Smooth muscle cell of the umbilical artery (primary cell): ENCODE results near the gene PCDHA12. TPM values are rescaled to one million over a fixed set of nuclear protein-coding genes. Genes with fewer than 3 reads are reported as not detected.

ENCODE experiments used
- total RNA-seq: library from RNA; depleted of rRNA; stranded (reverse); fragments of >200 nt; gene quantifications from 2 replicates; pipeline ENCODE4 v1.2.3, GENCODE V29; 2014

Gene PCDHA12, protein sequence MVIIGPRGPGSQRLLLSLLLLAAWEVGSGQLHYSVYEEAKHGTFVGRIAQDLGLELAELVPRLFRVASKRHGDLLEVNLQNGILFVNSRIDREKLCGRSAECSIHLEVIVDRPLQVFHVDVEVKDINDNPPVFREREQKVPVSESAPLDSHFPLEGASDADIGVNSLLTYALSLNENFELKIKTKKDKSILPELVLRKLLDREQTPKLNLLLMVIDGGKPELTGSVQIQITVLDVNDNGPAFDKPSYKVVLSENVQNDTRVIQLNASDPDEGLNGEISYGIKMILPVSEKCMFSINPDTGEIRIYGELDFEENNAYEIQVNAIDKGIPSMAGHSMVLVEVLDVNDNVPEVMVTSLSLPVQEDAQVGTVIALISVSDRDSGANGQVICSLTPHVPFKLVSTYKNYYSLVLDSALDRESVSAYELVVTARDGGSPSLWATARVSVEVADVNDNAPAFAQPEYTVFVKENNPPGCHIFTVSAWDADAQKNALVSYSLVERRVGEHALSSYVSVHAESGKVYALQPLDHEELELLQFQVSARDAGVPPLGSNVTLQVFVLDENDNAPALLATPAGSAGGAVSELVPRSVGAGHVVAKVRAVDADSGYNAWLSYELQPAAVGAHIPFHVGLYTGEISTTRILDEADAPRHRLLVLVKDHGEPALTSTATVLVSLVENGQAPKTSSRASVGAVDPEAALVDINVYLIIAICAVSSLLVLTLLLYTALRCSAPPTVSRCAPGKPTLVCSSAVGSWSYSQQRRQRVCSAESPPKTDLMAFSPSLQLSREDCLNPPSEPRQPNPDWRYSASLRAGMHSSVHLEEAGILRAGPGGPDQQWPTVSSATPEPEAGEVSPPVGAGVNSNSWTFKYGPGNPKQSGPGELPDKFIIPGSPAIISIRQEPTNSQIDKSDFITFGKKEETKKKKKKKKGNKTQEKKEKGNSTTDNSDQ
- 0.18 and 0.59 TPM in 2 replicates for total RNA-seq

GRCh38 chr5:140875085-140876065 is at the start of gene PCDHA12:
PCDHA12 (plus strand) TSS chr5:140875308; CDS start chr5:140875473, 165 bp downstream.

DNA sequence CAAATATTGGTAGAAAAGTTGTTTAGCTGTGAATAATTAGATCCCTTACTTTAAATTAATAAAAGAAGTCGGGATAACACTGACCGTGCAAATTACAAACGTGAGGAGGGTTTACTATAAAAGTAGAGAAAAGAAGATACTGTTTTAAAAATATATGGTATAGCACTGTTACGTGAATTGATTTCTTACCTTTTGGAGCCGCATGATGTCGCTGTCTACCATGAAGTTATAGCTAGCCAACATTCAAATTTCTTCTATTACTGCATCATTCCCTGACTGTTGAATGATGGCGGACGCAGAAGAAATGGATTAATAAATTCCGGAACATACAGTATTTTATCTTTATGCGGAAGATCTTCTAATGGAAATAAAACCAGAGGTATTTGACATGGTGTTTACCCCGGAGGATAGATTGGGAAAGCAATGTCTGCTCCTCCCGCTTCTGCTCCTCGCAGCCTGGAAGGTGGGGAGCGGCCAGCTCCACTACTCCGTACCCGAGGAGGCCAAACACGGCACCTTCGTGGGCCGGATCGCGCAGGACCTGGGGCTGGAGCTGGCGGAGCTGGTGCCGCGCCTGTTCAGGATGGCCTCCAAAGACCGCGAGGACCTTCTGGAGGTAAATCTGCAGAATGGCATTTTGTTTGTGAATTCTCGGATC is 47.3 kb upstream of the PCDHA12 start, which contains the start of gene PCDHA6:
PCDHA6 (plus strand) TSS at position 257 of the 658 bp plus-strand sequence; CDS start at position 389, 132 bp downstream.

GRCh38 chr5:140833993-140834392 is 41.1 kb upstream of the PCDHA12 start, which contains the start of gene PCDHA7:
PCDHA7 (plus strand) TSS chr5:140834269; CDS start chr5:140834384, 115 bp downstream.

GRCh38 chr5:140840978-140841962 is 33.8 kb upstream of the PCDHA12 start, which contains the start of gene PCDHA8:
PCDHA8 (plus strand) TSS chr5:140841187; CDS start chr5:140841322, 135 bp downstream.

DNA sequence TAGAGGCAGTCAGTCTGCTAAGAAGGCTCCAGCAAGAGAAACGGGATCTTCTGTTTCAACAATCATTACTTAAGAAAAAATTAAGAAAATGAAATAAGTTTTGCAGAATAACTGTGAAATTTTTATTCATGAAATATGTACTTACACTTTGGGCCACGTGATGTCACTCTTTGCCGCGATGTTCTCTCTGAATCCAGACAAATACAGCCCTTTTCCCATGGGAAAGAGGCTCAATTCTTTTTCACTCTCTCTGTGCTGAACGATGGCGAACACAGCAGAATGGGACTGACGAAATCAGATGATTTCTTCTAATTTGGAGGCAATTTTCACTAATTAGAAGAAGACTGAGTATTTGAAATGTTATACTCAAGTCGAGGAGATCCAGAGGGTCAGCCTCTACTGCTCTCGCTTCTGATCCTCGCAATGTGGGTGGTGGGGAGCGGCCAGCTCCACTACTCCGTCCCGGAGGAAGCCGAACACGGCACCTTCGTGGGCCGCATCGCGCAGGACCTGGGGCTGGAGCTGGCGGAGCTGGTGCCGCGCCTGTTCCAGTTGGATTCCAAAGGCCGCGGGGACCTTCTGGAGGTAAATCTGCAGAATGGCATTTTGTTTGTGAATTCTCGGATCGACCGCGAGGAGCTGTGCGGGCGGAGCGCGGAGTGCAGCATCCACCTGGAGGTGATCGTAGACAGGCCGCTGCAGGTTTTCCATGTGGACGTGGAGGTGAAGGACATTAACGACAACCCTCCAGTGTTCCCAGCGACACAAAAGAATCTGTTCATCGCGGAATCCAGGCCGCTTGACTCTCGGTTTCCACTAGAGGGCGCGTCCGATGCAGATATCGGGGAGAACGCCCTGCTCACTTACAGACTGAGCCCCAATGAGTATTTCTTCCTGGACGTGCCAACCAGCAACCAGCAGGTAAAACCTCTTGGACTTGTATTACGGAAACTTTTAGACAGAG is 26.7 kb upstream of the PCDHA12 start, which contains the start of gene PCDHA9:
PCDHA9 (plus strand) TSS at position 244 of the 964 bp plus-strand sequence; CDS start at position 358, 114 bp downstream.

DNA sequence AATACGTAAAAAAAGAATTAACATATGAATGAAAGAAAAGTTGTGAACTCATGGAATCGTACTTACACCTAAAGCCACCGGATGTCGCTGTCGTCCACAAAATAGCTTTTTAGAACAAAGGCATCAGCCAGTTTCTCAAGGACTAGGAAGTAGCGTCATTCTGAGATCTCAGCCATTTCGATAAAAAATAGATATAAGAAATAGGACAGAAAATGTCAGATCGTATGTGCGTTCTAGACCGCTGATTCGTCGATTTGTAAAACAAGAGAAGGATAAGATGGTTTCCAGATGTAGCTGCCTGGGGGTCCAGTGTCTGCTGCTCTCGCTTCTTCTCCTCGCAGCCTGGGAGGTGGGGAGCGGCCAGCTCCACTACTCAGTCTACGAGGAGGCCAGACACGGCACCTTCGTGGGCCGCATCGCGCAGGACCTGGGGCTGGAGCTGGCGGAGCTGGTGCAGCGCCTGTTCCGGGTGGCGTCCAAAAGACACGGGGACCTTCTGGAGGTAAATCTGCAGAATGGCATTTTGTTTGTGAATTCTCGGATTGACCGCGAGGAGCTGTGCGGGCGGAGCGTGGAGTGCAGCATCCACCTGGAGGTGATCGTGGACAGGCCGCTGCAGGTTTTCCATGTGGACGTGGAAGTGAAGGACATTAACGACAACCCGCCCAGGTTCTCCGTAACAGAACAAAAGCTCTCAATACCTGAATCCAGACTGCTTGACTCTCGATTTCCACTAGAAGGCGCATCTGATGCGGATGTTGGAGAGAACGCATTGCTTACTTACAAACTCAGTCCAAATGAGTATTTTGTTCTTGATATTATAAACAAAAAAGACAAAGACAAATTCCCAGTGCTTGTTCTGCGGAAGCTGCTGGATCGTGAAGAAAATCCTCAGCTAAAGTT is 19.1 kb upstream of the PCDHA12 start, which contains the start of gene PCDHA10:
PCDHA10 (plus strand) TSS at position 126 of the 903 bp plus-strand sequence; CDS start at position 278, 152 bp downstream.

GRCh38 chr5:140868721-140869554 is 6.2 kb upstream of the PCDHA12 start, which contains the start of gene PCDHA11:
PCDHA11 (plus strand) TSS chr5:140868957; CDS start chr5:140869104, 147 bp downstream.

DNA sequence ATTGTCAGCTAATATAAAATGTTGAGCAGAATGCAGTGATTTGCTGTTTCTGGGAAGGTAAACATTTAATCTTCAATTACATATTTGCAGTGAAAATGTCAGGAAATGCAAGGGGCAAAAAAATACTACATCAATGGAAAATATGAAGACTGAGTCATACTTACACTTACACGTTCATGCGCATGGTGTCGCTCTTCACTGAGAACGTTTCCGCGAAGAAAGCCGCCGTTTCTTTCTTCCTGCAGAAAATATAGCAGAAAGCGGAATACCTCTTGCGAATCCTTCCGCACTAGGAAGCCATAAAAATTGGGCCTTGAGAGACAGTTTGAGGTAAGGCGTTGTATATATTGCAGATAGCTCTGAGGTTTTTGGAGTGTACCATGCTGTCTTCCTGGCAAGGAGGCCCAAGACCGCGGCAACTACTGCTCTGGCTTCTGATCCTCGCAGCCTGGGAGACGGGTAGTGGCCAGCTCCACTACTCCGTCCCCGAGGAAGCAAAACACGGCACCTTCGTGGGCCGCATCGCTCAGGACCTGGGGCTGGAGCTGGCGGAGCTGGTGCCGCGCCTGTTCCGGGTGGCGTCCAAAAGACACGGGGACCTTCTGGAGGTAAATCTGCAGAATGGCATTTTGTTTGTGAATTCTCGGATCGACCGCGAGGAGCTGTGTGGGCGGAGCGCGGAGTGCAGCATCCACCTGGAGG is 6.9 kb downstream of the PCDHA12 start, which contains the start of gene PCDHA13:
PCDHA13 (plus strand) TSS at position 236 of the 702 bp plus-strand sequence; CDS start at position 381, 145 bp downstream.

DNA sequence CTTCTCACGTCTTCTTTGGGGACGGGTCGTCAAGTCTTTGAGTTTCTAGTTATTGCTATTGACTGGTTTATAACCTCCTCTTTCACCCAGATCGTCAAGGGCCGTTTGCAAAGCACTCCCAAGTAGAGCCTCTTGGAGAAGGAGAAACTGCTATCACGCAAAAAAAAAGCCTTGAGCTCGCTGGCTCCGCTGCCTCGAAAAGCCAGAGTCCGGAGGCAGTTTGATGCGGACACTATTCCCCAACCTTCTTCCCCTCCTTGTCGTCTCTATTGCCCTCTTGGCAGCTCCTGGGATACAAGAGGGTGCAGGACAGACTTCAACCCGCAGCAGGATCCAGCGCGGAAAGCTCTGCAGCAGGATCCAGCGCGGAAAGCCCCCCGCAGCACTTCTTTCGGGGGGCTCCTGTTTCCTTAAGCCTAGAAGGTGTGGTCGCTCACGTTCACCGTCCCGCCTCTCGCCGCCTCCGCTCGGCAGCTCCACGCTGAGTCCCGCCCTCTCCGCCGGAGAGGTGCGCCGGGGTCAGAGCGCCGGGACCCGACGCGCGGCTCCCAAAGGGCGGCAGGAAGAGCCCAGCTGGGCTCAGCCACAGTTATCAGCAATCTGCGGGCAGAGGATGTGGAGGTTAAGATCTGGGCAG is 50.8 kb downstream of the PCDHA12 start, which contains the start of gene PCDHAC1:
PCDHAC1 (plus strand) TSS at position 494 of the 637 bp plus-strand sequence. CDS start 594 bp downstream, outside the sequence.

Other genes starting within 250 kb of the PCDHA12 start
- gene CD14, start 242.1 kb upstream of the PCDHA12 start, total RNA-seq: 0.55 and 0.59 TPM in 2 replicates
- 3.6 and 5.8 TPM in 2 replicates for gene TMCO6, start 235.9 kb upstream of the PCDHA12 start, total RNA-seq
- gene NDUFA2, start 227.7 kb upstream of the PCDHA12 start, total RNA-seq: 12.5 and 38.0 TPM in 2 replicates
- gene IK, start 227.5 kb upstream of the PCDHA12 start, total RNA-seq: 81.7 and 91.5 TPM in 2 replicates
- gene WDR55, start 210.4 kb upstream of the PCDHA12 start, total RNA-seq: 19.3 and 26.9 TPM in 2 replicates
- gene DND1, start 201.7 kb upstream of the PCDHA12 start, total RNA-seq: 0.18 and 0.30 TPM in 2 replicates
- 60.3 and 81.0 TPM in 2 replicates for gene HARS1, start 183.9 kb upstream of the PCDHA12 start, total RNA-seq
- gene HARS2, start 183.9 kb upstream of the PCDHA12 start, total RNA-seq: 28.2 and 34.6 TPM in 2 replicates
- gene ZMAT2, start 174.9 kb upstream of the PCDHA12 start, total RNA-seq: 50.9 and 65.3 TPM in 2 replicates
- under 0.01 and 0.09 TPM in 2 replicates for gene PCDHA1, start 89.2 kb upstream of the PCDHA12 start, total RNA-seq
- 0.05 TPM in 1 of 2 replicates, not detected in the other for gene PCDHA2, start 80.5 kb upstream of the PCDHA12 start, total RNA-seq
- 0.23 and 0.59 TPM in 2 replicates for gene PCDHA3, start 74.3 kb upstream of the PCDHA12 start, total RNA-seq
- 0.32 and 0.89 TPM in 2 replicates for gene PCDHA4, start 68.2 kb upstream of the PCDHA12 start, total RNA-seq
- under 0.01 and 0.05 TPM in 2 replicates for gene PCDHA5, start 53.7 kb upstream of the PCDHA12 start, total RNA-seq
- 0.60 and 0.89 TPM in 2 replicates for gene PCDHA6, start 47.3 kb upstream of the PCDHA12 start, total RNA-seq
- gene PCDHA7, start 41.0 kb upstream of the PCDHA12 start, total RNA-seq: 0.74 and 2.4 TPM in 2 replicates
- under 0.01 and 0.23 TPM in 2 replicates for gene PCDHA8, start 34.1 kb upstream of the PCDHA12 start, total RNA-seq
- gene PCDHA9, start 26.9 kb upstream of the PCDHA12 start, total RNA-seq: under 0.01 and 0.09 TPM in 2 replicates
- 0.23 and 0.59 TPM in 2 replicates for gene PCDHA10, start 19.4 kb upstream of the PCDHA12 start, total RNA-seq
- gene PCDHA11, start 6.4 kb upstream of the PCDHA12 start, total RNA-seq: 0.18 and 0.30 TPM in 2 replicates
- 0.09 TPM in 1 of 2 replicates, not detected in the other for gene PCDHA13, start 6.8 kb downstream of the PCDHA12 start, total RNA-seq
- gene PCDHAC1, start 51.0 kb downstream of the PCDHA12 start, total RNA-seq: 0.09 and 0.30 TPM in 2 replicates
- gene PCDHAC2, start 91.2 kb downstream of the PCDHA12 start, total RNA-seq: 0.30 and 0.32 TPM in 2 replicates
- gene PCDHB1, start 176.1 kb downstream of the PCDHA12 start, total RNA-seq: not detected in 2 replicates
- 0.59 and 0.74 TPM in 2 replicates for gene PCDHB2, start 219.3 kb downstream of the PCDHA12 start, total RNA-seq
- gene PCDHB3, start 225.2 kb downstream of the PCDHA12 start, total RNA-seq: 0.09 and 0.30 TPM in 2 replicates
- under 0.01 and 0.09 TPM in 2 replicates for gene PCDHB4, start 246.5 kb downstream of the PCDHA12 start, total RNA-seq